IMR-90 (cell line): ENCODE data around the gene POLR3G. TPM values are rescaled to one million over a fixed set of nuclear protein-coding genes. Genes with fewer than 3 reads are reported as not detected.

ENCODE experiments used
- ATAC-seq: fragments of 200-7000 bp; cut with Tn5 transposase; 2 replicates; pipeline ENCODE4 v1.9.1; 2020; ENCODE audit warnings: low read depth, mild to moderate bottlenecking, moderate library complexity
- BruUV-seq: library from RNA; stranded (reverse); fragments of 400-500 nt; replicated peaks from 2 replicates; lab custom pipeline; 2021; lab: Mats Ljungman, UMichigan
- CTCF ChIA-PET: fragments of 300-600 bp; formaldehyde crosslinking; extraction: SDS; loops from one replicate; lab custom pipeline; 2021; ENCODE audit warnings: antibody characterized with exemption; lab: Yijun Ruan, JAX
- POLR2A ChIA-PET: fragments of 300-600 bp; sonication (Branson Sonifier 250); formaldehyde crosslinking; loops from one replicate; lab custom pipeline; 2022; ENCODE audit warnings: antibody characterized with exemption; ENCODE audit not compliant: unreplicated experiment; lab: Charles Lee
- DNase-seq: peaks from one replicate; pipeline ENCODE4 v3.0.0; 2013
- H2AFZ ChIP-seq: replicated peaks from 2 replicates; pipeline ENCODE3; 2013; ENCODE audit warnings: low read length, mild to moderate bottlenecking; ENCODE audit not compliant: poor library complexity
- H2AK5ac ChIP-seq: 2 replicates; pipeline ENCODE4 v1.6.1; 2013; ENCODE audit warnings: low read depth, low read length, inconsistent platforms
- H2AK9ac ChIP-seq: replicated peaks from 2 replicates; pipeline ENCODE3; 2013; ENCODE audit warnings: mild to moderate bottlenecking, low read depth, low read length, moderate library complexity; ENCODE audit not compliant: poor library complexity
- H2BK120ac ChIP-seq: 2 replicates; pipeline ENCODE4 v1.6.1; 2013; ENCODE audit warnings: low read depth, low read length, inconsistent platforms
- H2BK15ac ChIP-seq: 3 replicates; pipeline ENCODE4 v1.6.1; 2013; ENCODE audit warnings: low read depth, low read length, inconsistent platforms
- H2BK20ac ChIP-seq: 2 replicates; pipeline ENCODE4 v1.6.1; 2013; ENCODE audit warnings: low read depth, mild to moderate bottlenecking, inconsistent platforms, low read length, moderate library complexity
- H2BK5ac ChIP-seq: 2 replicates; pipeline ENCODE4 v1.6.1; 2013; ENCODE audit warnings: mild to moderate bottlenecking, low read depth, low read length, inconsistent platforms; ENCODE audit not compliant: poor library complexity, severe bottlenecking
- H3K14ac ChIP-seq: replicated peaks from 2 replicates; pipeline ENCODE4 v1.6.1; 2013; ENCODE audit warnings: low read depth, low read length, inconsistent platforms
- H3K18ac ChIP-seq: 2 replicates; pipeline ENCODE4 v1.6.1; 2013; ENCODE audit warnings: low read depth, low read length, control low read depth
- H3K23ac ChIP-seq: 2 replicates; pipeline ENCODE4 v1.6.1; 2013; ENCODE audit warnings: low read depth, low read length, inconsistent platforms
- H3K27ac ChIP-seq: 2 replicates; pipeline ENCODE4 v1.5.1; 2013; ENCODE audit warnings: mild to moderate bottlenecking, control low read depth, low read length; ENCODE audit not compliant: insufficient read depth
- H3K27me3 ChIP-seq: 2 replicates; pipeline ENCODE4 v1.6.1; 2013; ENCODE audit warnings: low read length; ENCODE audit not compliant: control insufficient read depth, insufficient read depth
- H3K36me3 ChIP-seq: 2 replicates; pipeline ENCODE4 v1.6.1; 2013; ENCODE audit warnings: low read length, mixed read lengths; ENCODE audit not compliant: control insufficient read depth, insufficient read depth
- H3K4ac ChIP-seq: 2 replicates; pipeline ENCODE4 v1.6.1; 2013; ENCODE audit warnings: low read depth, low read length, inconsistent platforms
- H3K4me1 ChIP-seq: 2 replicates; pipeline ENCODE4 v1.6.1; 2013; ENCODE audit warnings: low read length, mixed read lengths; ENCODE audit not compliant: control insufficient read depth, insufficient read depth
- H3K4me2 ChIP-seq: 2 replicates; pipeline ENCODE4 v1.6.1; 2013; ENCODE audit warnings: low read depth, mild to moderate bottlenecking, control low read depth, low read length, moderate library complexity
- H3K4me3 ChIP-seq: 2 replicates; pipeline ENCODE4 v1.5.1; 2013; ENCODE audit warnings: low read depth, mild to moderate bottlenecking, control low read depth, low read length, moderate library complexity; ENCODE audit not compliant: insufficient read depth
- H3K56ac ChIP-seq: 2 replicates; pipeline ENCODE4 v1.6.1; 2013; ENCODE audit warnings: low read length, inconsistent platforms; ENCODE audit not compliant: insufficient read depth; ENCODE audit errors: extremely low read depth
- H3K79me1 ChIP-seq, 2 experiments: 2 replicates each; pipeline ENCODE4 v1.6.1; 2013; ENCODE audit warnings: low read length in 2 of 2, inconsistent platforms in 1 of 2, low read depth in 1 of 2
- H3K9ac ChIP-seq: 2 replicates; pipeline ENCODE4 v1.6.1; 2013; ENCODE audit warnings: low read depth, low read length, control low read depth
- H3K9me1 ChIP-seq: 2 replicates; pipeline ENCODE4 v1.6.1; 2013; ENCODE audit warnings: low read length, inconsistent platforms; ENCODE audit not compliant: insufficient read depth
- H3K9me3 ChIP-seq: 2 replicates; pipeline ENCODE4 v1.6.1; 2013; ENCODE audit warnings: low read length; ENCODE audit not compliant: control insufficient read depth, insufficient read depth
- H4K20me1 ChIP-seq: 2 replicates; pipeline ENCODE4 v1.6.1; 2013; ENCODE audit warnings: low read length, inconsistent platforms; ENCODE audit not compliant: insufficient read depth
- H4K5ac ChIP-seq: 2 replicates; pipeline ENCODE4 v1.6.1; 2013; ENCODE audit warnings: mild to moderate bottlenecking, low read depth, low read length, control low read depth
- H4K8ac ChIP-seq, 2 experiments: 2 replicates each; pipeline ENCODE4 v1.6.1; 2013; ENCODE audit warnings: low read depth in 2 of 2, low read length in 2 of 2, control low read depth in 1 of 2, inconsistent platforms in 1 of 2
- H4K91ac ChIP-seq: 2 replicates; pipeline ENCODE4 v1.6.1; 2013; ENCODE audit warnings: low read depth, low read length, inconsistent platforms; ENCODE audit not compliant: insufficient read depth
- MAZ ChIP-seq: IDR thresholded peaks from 2 replicates; pipeline ENCODE4 v1.6.1; 2012; ENCODE audit warnings: low read depth, mild to moderate bottlenecking, low read length, improper control_type of control experiment, moderate library complexity, borderline replicate concordance
- RCOR1 ChIP-seq: IDR thresholded peaks from 2 replicates; pipeline ENCODE4 v1.6.1; 2012; ENCODE audit warnings: mild to moderate bottlenecking, low read length, improper control_type of control experiment; ENCODE audit not compliant: insufficient replicate concordance
- WGBS, 2 experiments: methylation state at CpG; one replicate each; pipeline versions ENCODE4 v1.1.5 to v1.1.7; 2013; ENCODE audit warnings: missing lambda C conversion rate in 2 of 2; ENCODE audit not compliant: insufficient read length in 1 of 2; ENCODE audit errors: extremely low coverage in 2 of 2; 5-methylcytosine and 5-hydroxymethylcytosine counted together
- dilution Hi-C: fragments of 300-500 bp; cut with HindIII; formaldehyde crosslinking; loops from one replicate; pipeline ENCODE4 v1.14.3; 2018; ENCODE audit warnings: low sequenced_read_pairs; ENCODE audit not compliant: unreplicated experiment
- in situ Hi-C: fragments of 300-500 bp; cut with MboI; formaldehyde crosslinking; loops from 3 replicates; pipeline ENCODE4 v1.14.3; 2019; ENCODE audit warnings: low sequenced_read_pairs, inconsistent platforms, mixed read lengths
- intact Hi-C: fragments of 100-400 bp; cut with micrococcal nuclease; formaldehyde crosslinking; loops from 2 replicates; pipeline ENCODE4 v1.10.0; 2022
- polyA plus RNA-seq, 3 experiments: library from polyadenylated mRNA; depleted of rRNA; stranded (reverse); fragments of >200 nt; gene quantifications; 2 replicates each; pipeline ENCODE4 v1.2.3, GENCODE V29; 2012; ENCODE audit warnings: low replicate concordance in 1 of 3
- total RNA-seq: library from RNA; depleted of rRNA; stranded (reverse); fragments of >200 nt; gene quantifications from 2 replicates; pipeline ENCODE4 v1.2.3, GENCODE V29; 2012
- TF ChIP-seq, protein P1 (sequence below): fragments of 150-350 bp; IDR thresholded peaks from 2 replicates; pipeline ENCODE4 v1.6.1; 2017; ENCODE audit warnings: mild to moderate bottlenecking, antibody characterized with exemption, low read length, low read depth

Gene POLR3G
- total and polyA plus RNA-seq, 2 of the 4 experiments (the other 2 are of a cell fraction), result 10.6 to 11.6 TPM

DNA sequence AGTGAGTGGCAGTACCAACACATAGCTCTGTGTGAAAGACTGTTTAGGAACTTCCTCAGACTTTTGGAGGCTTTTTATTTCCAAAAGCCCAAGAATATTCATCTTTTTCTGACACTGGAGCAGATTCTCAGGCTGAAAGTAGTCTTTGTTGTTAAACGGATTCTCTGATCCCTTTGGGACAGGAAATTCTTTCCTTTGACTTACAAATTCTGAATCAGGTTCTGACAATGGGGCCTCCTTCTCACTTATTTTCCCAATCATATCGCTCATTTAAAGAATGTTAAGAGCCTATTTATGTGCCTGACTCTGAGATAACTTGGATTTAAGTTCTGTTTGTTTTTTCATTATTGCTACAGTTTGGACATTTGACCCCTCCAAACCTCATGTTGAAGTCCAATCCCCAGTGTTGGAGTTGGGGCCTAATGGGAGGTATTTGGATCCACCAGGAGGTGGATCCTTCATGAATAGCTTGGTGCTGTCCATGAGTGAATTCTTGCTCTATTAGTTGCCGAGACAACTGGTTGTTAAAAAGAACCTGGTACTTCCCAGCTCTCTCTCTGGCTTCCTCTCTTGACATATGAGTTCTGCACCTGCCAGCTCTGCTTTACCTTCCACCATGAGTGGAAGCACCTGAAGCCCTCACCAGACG is 79.8 kb downstream of the POLR3G start:
- BruUV-seq, result no TSS peak
- Histone ChIP-seq H3K4me1 (no peaks in the 10 kb centered on the region), H3K4ac (no peak overlapping the region), H4K91ac (no peak overlapping the region), H3K4me2 (no peak overlapping the region), H2BK20ac (no peak overlapping the region), H3K9ac (no peak overlapping the region), H2BK5ac (no peak overlapping the region), H2BK15ac (no peak overlapping the region), H3K9me3 (no peaks in the 10 kb centered on the region), H2AFZ (no peak overlapping the region), H3K27me3 (peaks cover 26% of the 10 kb centered on the region), H3K27ac (no peak overlapping the region), H2AK5ac (no peak overlapping the region), H3K18ac (no peak overlapping the region), H4K20me1 (no peaks in the 10 kb centered on the region), H3K9me1 (no peaks in the 10 kb centered on the region), H4K5ac (no peak overlapping the region), H2AK9ac (no peak overlapping the region), H3K79me1 (no peaks in the 10 kb centered on the region), H3K23ac (no peak overlapping the region), H3K14ac (no peak overlapping the region), H3K36me3 (no peaks in the 10 kb centered on the region), H2BK120ac (no peak overlapping the region), H4K8ac (no peak overlapping the region), H3K4me3 (no peak overlapping the region), H3K56ac (no peak overlapping the region)
- no CpG with 5 or more reads among the region's 4 CpGs for WGBS, 2 experiments
- CTCF ChIA-PET, result no interaction called here
- dilution Hi-C loops (no loop called here), intact Hi-C loops (no loop called here), in situ Hi-C loops (no loop called here)
- DNase-seq (no peak), ATAC-seq (no peak)
- POLR2A ChIA-PET, result no interaction called here
- TF ChIP-seq RCOR1, result no peak
- TF ChIP-seq, protein P1, sequence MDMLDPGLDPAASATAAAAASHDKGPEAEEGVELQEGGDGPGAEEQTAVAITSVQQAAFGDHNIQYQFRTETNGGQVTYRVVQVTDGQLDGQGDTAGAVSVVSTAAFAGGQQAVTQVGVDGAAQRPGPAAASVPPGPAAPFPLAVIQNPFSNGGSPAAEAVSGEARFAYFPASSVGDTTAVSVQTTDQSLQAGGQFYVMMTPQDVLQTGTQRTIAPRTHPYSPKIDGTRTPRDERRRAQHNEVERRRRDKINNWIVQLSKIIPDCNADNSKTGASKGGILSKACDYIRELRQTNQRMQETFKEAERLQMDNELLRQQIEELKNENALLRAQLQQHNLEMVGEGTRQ, result no peak
- no peak for TF ChIP-seq MAZ
